ENCODE results near the gene MTRR.
"Not testable (repeated sequence)": the region's sequence is repeated elsewhere in the genome, so short reads cannot be mapped to it uniquely, and the experiment has no call there.

The MTRR gene

GRCh38 chr5:7908317-7908716 lies 39.4 kb downstream of the MTRR start:
- H3K9me3 ChIP-seq (ENCODE audit: low read length) = no peaks in the 10 kb centered on the region; the same call in 1 of the 2 replicates
- H4K20me1 ChIP-seq (ENCODE audit: insufficient read depth, low read length) = no peaks in the 10 kb centered on the region
- no peaks in the 10 kb centered on the region for H3K4me1 ChIP-seq (ENCODE audit: insufficient read depth, low read length, severe bottlenecking)

GRCh38 chr5:7910738-7911428 lies 41.9 kb downstream of the MTRR start:
- no peak overlapping the region for H2AFZ ChIP-seq (ENCODE audit: low read length)
- no peaks in the 10 kb centered on the region for H3F3A ChIP-seq (ENCODE audit: insufficient read depth, low read length)
- no peak overlapping the region for H3K4me3 ChIP-seq (ENCODE audit: low read depth, low read length, poor library complexity, severe bottlenecking)
- H3K4me1 ChIP-seq (ENCODE audit: insufficient read depth, low read length, severe bottlenecking) = no peaks in the 10 kb centered on the region
- TF ChIP-seq EZH2 (IDR thresholded peaks at IDR 0.05; ENCODE audit: borderline replicate concordance, low read length) (no peak), CTCF (IDR thresholded peaks at IDR 0.05; ENCODE audit: low read length) (no peak)
- H3K36me3 ChIP-seq (ENCODE audit: insufficient read depth, low read length) = peaks cover 26% of the 10 kb centered on the region
- H3K9me3 ChIP-seq (ENCODE audit: low read length) = no peaks in the 10 kb centered on the region; the same call in 1 of the 2 replicates
- no peaks in the 10 kb centered on the region for H4K20me1 ChIP-seq (ENCODE audit: insufficient read depth, low read length)
- peak overlapping the region; percentile 3 for H3K27ac ChIP-seq (ENCODE audit: low read depth, low read length, poor library complexity, severe bottlenecking)
- no peaks in the 10 kb centered on the region for H3K79me2 ChIP-seq (ENCODE audit: insufficient read depth, low read length)
- no peaks in the 10 kb centered on the region for H3K27me3 ChIP-seq (ENCODE audit: insufficient read depth, low read length)
- no peaks in the 10 kb centered on the region for H3K9me2 ChIP-seq (ENCODE audit: low read depth, low read length)
- H3K4me2 ChIP-seq (ENCODE audit: low read length) = no peak overlapping the region
- H3K9ac ChIP-seq (ENCODE audit: low read length) = no peak overlapping the region

More at GRCh38 chr5:7908317-7908716, 39.4 kb downstream of the MTRR start:
- Histone ChIP-seq H3K4me3 (ENCODE audit: low read depth, low read length, poor library complexity, severe bottlenecking) (no peak overlapping the region), H3K9me2 (ENCODE audit: low read depth, low read length) (no peaks in the 10 kb centered on the region), H3K9ac (ENCODE audit: low read length) (no peak overlapping the region), H2AFZ (ENCODE audit: low read length) (no peak overlapping the region), H3F3A (ENCODE audit: insufficient read depth, low read length) (no peaks in the 10 kb centered on the region), H3K27me3 (ENCODE audit: insufficient read depth, low read length) (no peaks in the 10 kb centered on the region), H3K79me2 (ENCODE audit: insufficient read depth, low read length) (no peaks in the 10 kb centered on the region), H3K4me2 (ENCODE audit: low read length) (no peak overlapping the region), H3K36me3 (ENCODE audit: insufficient read depth, low read length) (peaks cover 49% of the 10 kb centered on the region), H3K27ac (ENCODE audit: low read depth, low read length, poor library complexity, severe bottlenecking) (no peak overlapping the region)
- TF ChIP-seq EZH2 (IDR thresholded peaks at IDR 0.05; ENCODE audit: borderline replicate concordance, low read length) (no peak), CTCF (IDR thresholded peaks at IDR 0.05; ENCODE audit: low read length) (no peak)

GRCh38 chr5:7911429-7911771 lies 42.5 kb downstream of the MTRR start:
- not testable (repeated sequence) for H3K9ac ChIP-seq (ENCODE audit: low read length); H3F3A ChIP-seq (ENCODE audit: insufficient read depth, low read length); H3K27ac ChIP-seq (ENCODE audit: low read depth, low read length, poor library complexity, severe bottlenecking); H3K27me3 ChIP-seq (ENCODE audit: insufficient read depth, low read length); H3K9me3 ChIP-seq (ENCODE audit: low read length); H3K79me2 ChIP-seq (ENCODE audit: insufficient read depth, low read length); H3K4me1 ChIP-seq (ENCODE audit: insufficient read depth, low read length, severe bottlenecking); H3K9me2 ChIP-seq (ENCODE audit: low read depth, low read length); H3K4me3 ChIP-seq (ENCODE audit: low read depth, low read length, poor library complexity, severe bottlenecking); H4K20me1 ChIP-seq (ENCODE audit: insufficient read depth, low read length); H3K4me2 ChIP-seq (ENCODE audit: low read length); H2AFZ ChIP-seq (ENCODE audit: low read length)
- H3K36me3 ChIP-seq (ENCODE audit: insufficient read depth, low read length) = peaks cover 22% of the 10 kb centered on the region

- Histone ChIP-seq H3K9ac (ENCODE audit: low read length) (no peak overlapping the region), H2AFZ (ENCODE audit: low read length) (no peak overlapping the region), H3K4me1 (ENCODE audit: insufficient read depth, low read length, severe bottlenecking) (no peaks in the 10 kb centered on the region), H3F3A (ENCODE audit: insufficient read depth, low read length) (no peaks in the 10 kb centered on the region), H3K79me2 (ENCODE audit: insufficient read depth, low read length) (no peaks in the 10 kb centered on the region), H3K9me3 (ENCODE audit: low read length) (no peaks in the 10 kb centered on the region), H3K4me2 (ENCODE audit: low read length) (no peak overlapping the region), H3K27ac (ENCODE audit: low read depth, low read length, poor library complexity, severe bottlenecking) (no peak overlapping the region), H3K9me2 (ENCODE audit: low read depth, low read length) (no peaks in the 10 kb centered on the region), H4K20me1 (ENCODE audit: insufficient read depth, low read length) (no peaks in the 10 kb centered on the region), H3K36me3 (ENCODE audit: insufficient read depth, low read length) (no peaks in the 10 kb centered on the region), H3K27me3 (ENCODE audit: insufficient read depth, low read length) (no peaks in the 10 kb centered on the region), H3K4me3 (ENCODE audit: low read depth, low read length, poor library complexity, severe bottlenecking) (no peak overlapping the region)
- TF ChIP-seq EZH2 (IDR thresholded peaks at IDR 0.05; ENCODE audit: borderline replicate concordance, low read length) (no peak), CTCF (IDR thresholded peaks at IDR 0.05; ENCODE audit: low read length) (no peak)
These were observed 47.3 kb downstream of the MTRR start for GRCh38 chr5:7916171-7916804.
